GM18868 (cell line): ENCODE data around the gene PHB1.

ENCODE experiments used
- ATAC-seq: cut with Tn5 transposase; IDR thresholded peaks from one replicate; pipeline ENCODE4 v1.9.1; 2021; ENCODE audit warnings: mild to moderate bottlenecking, moderate library complexity; ENCODE audit not compliant: unreplicated experiment

Gene PHB1

GRCh38 chr17:49414622-49415350 is at the start of gene PHB1:
Gene PHB1, minus strand, starts transcription at chr17:49414882. Its CDS starts 1,618 bp downstream, at chr17:49413264.
- peak; percentile 98 for ATAC-seq

- ATAC-seq: no peak
Measured at GRCh38 chr17:49464049-49464448, 49.4 kb upstream of the PHB1 start.

GRCh38 chr17:49461580-49461979 is 46.9 kb upstream of the PHB1 start:
- ATAC-seq: no peak

GRCh38 chr17:49460401-49460800 is 45.7 kb upstream of the PHB1 start:
- ATAC-seq: no peak

- ATAC-seq: no peak
Measured at GRCh38 chr17:49459401-49459984, 44.8 kb upstream of the PHB1 start.

GRCh38 chr17:49457564-49458535 is 43.2 kb upstream of the PHB1 start:
- ATAC-seq: no peak

- no peak for ATAC-seq
Measured at GRCh38 chr17:49456183-49456965, 41.7 kb upstream of the PHB1 start.

- ATAC-seq: no peak
Measured at GRCh38 chr17:49455272-49455861, 40.7 kb upstream of the PHB1 start.

- no peak for ATAC-seq
Measured at GRCh38 chr17:49454050-49454449, 39.4 kb upstream of the PHB1 start.

- ATAC-seq: no peak
Measured at GRCh38 chr17:49452661-49453060, 38.0 kb upstream of the PHB1 start.

- no peak for ATAC-seq
Measured at GRCh38 chr17:49452201-49452600, 37.5 kb upstream of the PHB1 start.

GRCh38 chr17:49450735-49451134 is 36.1 kb upstream of the PHB1 start:
- ATAC-seq: no peak

- ATAC-seq: no peak
Measured at GRCh38 chr17:49450181-49450580, 35.5 kb upstream of the PHB1 start.

- ATAC-seq: no peak
Measured at GRCh38 chr17:49447628-49448302, 33.1 kb upstream of the PHB1 start.

GRCh38 chr17:49445591-49445990 is 30.9 kb upstream of the PHB1 start:
- no peak for ATAC-seq

GRCh38 chr17:49444384-49444783 is 29.7 kb upstream of the PHB1 start:
- no peak for ATAC-seq

GRCh38 chr17:49443862-49444261 is 29.2 kb upstream of the PHB1 start:
- no peak for ATAC-seq

- ATAC-seq: no peak
Measured at GRCh38 chr17:49442041-49442440, 27.4 kb upstream of the PHB1 start.

GRCh38 chr17:49441578-49441977 is 26.9 kb upstream of the PHB1 start:
- ATAC-seq: no peak

- ATAC-seq: no peak
Measured at GRCh38 chr17:49440581-49440980, 25.9 kb upstream of the PHB1 start.
